Measurements from ENCODE around the gene SHC4. TPM values are rescaled to one million over a fixed set of nuclear protein-coding genes. Genes with fewer than 3 reads are reported as not detected.

SHC4 gene
- polyA plus RNA-seq, 1 donor (not counting 4 experiments of a cell fraction or from before 2014, with no cell fraction given): 0.94 TPM

GRCh38 chr15:48891232-48891765 is 72.4 kb downstream of the SHC4 start:
- dilution Hi-C loops (cut with MboI; ENCODE audit: extremely low pct_ligation_motif_present, low sequenced_read_pairs): no loop called here
- H4K20me1 ChIP-seq (ENCODE audit: control insufficient read depth, extremely low read depth, insufficient read depth, low read length): no peaks in the 10 kb centered on the region
- FAIRE-seq: no peak

GRCh38 chr15:48890375-48890972 is 73.2 kb downstream of the SHC4 start:
- H3K4me2 ChIP-seq (ENCODE audit: control insufficient read depth, extremely low read depth, insufficient read depth, low read depth, low read length): no peak overlapping the region
- DNase-seq (ENCODE audit: low read depth, low spot score) (no peak), FAIRE-seq (no peak)
- no peaks in the 10 kb centered on the region for H4K20me1 ChIP-seq (ENCODE audit: control insufficient read depth, extremely low read depth, insufficient read depth, low read length)
- no peaks in the 10 kb centered on the region for H3K9me1 ChIP-seq (ENCODE audit: control insufficient read depth, extremely low read depth, insufficient read depth, low read length)
- no peak overlapping the region for H3K4me3 ChIP-seq (ENCODE audit: control insufficient read depth in 2 of 3, extremely low read depth in 1 of 3, insufficient read depth in 2 of 3, low read depth in 1 of 3, low read length in 3 of 3)
- dilution Hi-C loops (cut with MboI; ENCODE audit: extremely low pct_ligation_motif_present, low sequenced_read_pairs): no loop called here
- no peaks in the 10 kb centered on the region for H3K79me2 ChIP-seq (ENCODE audit: control insufficient read depth, insufficient read depth, low read length)
- H3K27ac ChIP-seq (ENCODE audit: control insufficient read depth, insufficient read depth, low read length): no peak overlapping the region
- H3K36me3 ChIP-seq (ENCODE audit: control insufficient read depth in 2 of 2, extremely low read depth in 1 of 2, insufficient read depth in 2 of 2, low read length in 2 of 2): no peaks in the 10 kb centered on the region
- TF ChIP-seq, protein P1, sequence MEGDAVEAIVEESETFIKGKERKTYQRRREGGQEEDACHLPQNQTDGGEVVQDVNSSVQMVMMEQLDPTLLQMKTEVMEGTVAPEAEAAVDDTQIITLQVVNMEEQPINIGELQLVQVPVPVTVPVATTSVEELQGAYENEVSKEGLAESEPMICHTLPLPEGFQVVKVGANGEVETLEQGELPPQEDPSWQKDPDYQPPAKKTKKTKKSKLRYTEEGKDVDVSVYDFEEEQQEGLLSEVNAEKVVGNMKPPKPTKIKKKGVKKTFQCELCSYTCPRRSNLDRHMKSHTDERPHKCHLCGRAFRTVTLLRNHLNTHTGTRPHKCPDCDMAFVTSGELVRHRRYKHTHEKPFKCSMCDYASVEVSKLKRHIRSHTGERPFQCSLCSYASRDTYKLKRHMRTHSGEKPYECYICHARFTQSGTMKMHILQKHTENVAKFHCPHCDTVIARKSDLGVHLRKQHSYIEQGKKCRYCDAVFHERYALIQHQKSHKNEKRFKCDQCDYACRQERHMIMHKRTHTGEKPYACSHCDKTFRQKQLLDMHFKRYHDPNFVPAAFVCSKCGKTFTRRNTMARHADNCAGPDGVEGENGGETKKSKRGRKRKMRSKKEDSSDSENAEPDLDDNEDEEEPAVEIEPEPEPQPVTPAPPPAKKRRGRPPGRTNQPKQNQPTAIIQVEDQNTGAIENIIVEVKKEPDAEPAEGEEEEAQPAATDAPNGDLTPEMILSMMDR (optimal IDR thresholded peaks at IDR 0.05 in 1 of 3, IDR thresholded peaks at IDR 0.05 in 1 of 3, conservative IDR thresholded peaks at IDR 0.05 in 1 of 3; ENCODE audit: extremely low read depth in 1 of 3, insufficient read depth in 2 of 3, low read length in 3 of 3): no peak
- TF ChIP-seq EZH2 (IDR thresholded peaks at IDR 0.05; ENCODE audit: low read length): no peak
- peaks cover 9% of the 10 kb centered on the region for H3K4me1 ChIP-seq (ENCODE audit: control insufficient read depth, extremely low read depth, insufficient read depth, low read length)
- H2AFZ ChIP-seq (ENCODE audit: control insufficient read depth, low read length): no peak overlapping the region
- H3K9me3 ChIP-seq (ENCODE audit: control insufficient read depth, low read depth, low read length): no peaks in the 10 kb centered on the region
- no peak overlapping the region for H3K9ac ChIP-seq (ENCODE audit: control insufficient read depth, extremely low read depth, insufficient read depth, low read length)
- no peaks in the 10 kb centered on the region for H3K27me3 ChIP-seq (ENCODE audit: control insufficient read depth, extremely low read depth, insufficient read depth, low read length)

More at GRCh38 chr15:48891232-48891765, 72.4 kb downstream of the SHC4 start:
- Histone ChIP-seq H2AFZ (ENCODE audit: control insufficient read depth, low read length) (no peak overlapping the region), H3K9me1 (ENCODE audit: control insufficient read depth, extremely low read depth, insufficient read depth, low read length) (no peaks in the 10 kb centered on the region), H3K36me3 (ENCODE audit: control insufficient read depth in 2 of 2, extremely low read depth in 1 of 2, insufficient read depth in 2 of 2, low read length in 2 of 2) (no peaks in the 10 kb centered on the region), H3K9me3 (ENCODE audit: control insufficient read depth, low read depth, low read length) (no peaks in the 10 kb centered on the region), H3K27me3 (ENCODE audit: control insufficient read depth, extremely low read depth, insufficient read depth, low read length) (no peaks in the 10 kb centered on the region), H3K4me3 (ENCODE audit: control insufficient read depth in 2 of 3, extremely low read depth in 1 of 3, insufficient read depth in 2 of 3, low read depth in 1 of 3, low read length in 3 of 3) (no peak overlapping the region), H3K4me1 (ENCODE audit: control insufficient read depth, extremely low read depth, insufficient read depth, low read length) (peaks cover 9% of the 10 kb centered on the region), H3K4me2 (ENCODE audit: control insufficient read depth, extremely low read depth, insufficient read depth, low read depth, low read length) (no peak overlapping the region), H3K79me2 (ENCODE audit: control insufficient read depth, insufficient read depth, low read length) (no peaks in the 10 kb centered on the region), H3K27ac (ENCODE audit: control insufficient read depth, insufficient read depth, low read length) (no peak overlapping the region), H3K9ac (ENCODE audit: control insufficient read depth, extremely low read depth, insufficient read depth, low read length) (no peak overlapping the region)
- TF ChIP-seq, protein P1 (optimal IDR thresholded peaks at IDR 0.05 in 1 of 3, IDR thresholded peaks at IDR 0.05 in 1 of 3, conservative IDR thresholded peaks at IDR 0.05 in 1 of 3; ENCODE audit: extremely low read depth in 1 of 3, insufficient read depth in 2 of 3, low read length in 3 of 3): no peak
- no peak for TF ChIP-seq EZH2 (IDR thresholded peaks at IDR 0.05; ENCODE audit: low read length)
- no peak for DNase-seq (ENCODE audit: low read depth, low spot score)
